Small intestine (tissue), 7 donors: ENCODE measurements around the gene NPDC1. TPM values are rescaled to one million over a fixed set of nuclear protein-coding genes. Genes with fewer than 3 reads are reported as not detected.

Experiments used
- DNase-seq, 2 donors: peaks; one replicate each; pipeline versions ENCODE4 v3.0.0 to v3.0.0-alpha.2; 2013
- FAIRE-seq: peaks from 2 replicates; lab custom pipeline; 2012; peaks lifted over from hg19 to GRCh38; lab: Jason Lieb, UNC
- H3K27ac ChIP-seq, 3 donors: one replicate each; pipeline ENCODE4 v1.5.1; 2013; ENCODE audit warnings: low read length in 2 of 3, mild to moderate bottlenecking in 2 of 3, control low read depth in 1 of 3, inconsistent platforms in 1 of 3, low read depth in 1 of 3, moderate library complexity in 1 of 3
- H3K27me3 ChIP-seq, 3 donors: one replicate each; pipeline ENCODE4 v1.6.1; 2013; ENCODE audit warnings: low read length in 3 of 3, inconsistent platforms in 1 of 3; ENCODE audit not compliant: control insufficient read depth in 3 of 3, insufficient read depth in 3 of 3
- H3K36me3 ChIP-seq, 3 donors: one replicate each; pipeline ENCODE4 v1.6.1; 2013; ENCODE audit warnings: low read length in 3 of 3, inconsistent platforms in 1 of 3, low read depth in 1 of 3, mild to moderate bottlenecking in 1 of 3, moderate library complexity in 1 of 3; ENCODE audit not compliant: control insufficient read depth in 3 of 3, insufficient read depth in 2 of 3
- H3K4me1 ChIP-seq, 3 donors: one replicate each; pipeline ENCODE4 v1.6.1; 2013; ENCODE audit warnings: low read length in 2 of 3, inconsistent platforms in 1 of 3, low read depth in 1 of 3, mild to moderate bottlenecking in 1 of 3, moderate library complexity in 1 of 3; ENCODE audit not compliant: control insufficient read depth in 3 of 3, insufficient read depth in 2 of 3
- H3K4me3 ChIP-seq, 3 donors: one replicate each; pipeline ENCODE4 v1.5.1; 2013; ENCODE audit warnings: low read length in 3 of 3, control low read depth in 1 of 3, inconsistent platforms in 1 of 3, low read depth in 1 of 3, mild to moderate bottlenecking in 1 of 3, moderate library complexity in 1 of 3
- H3K9me3 ChIP-seq, 2 donors: one replicate each; pipeline ENCODE4 v1.6.1; 2013; ENCODE audit warnings: low read depth in 1 of 2, low read length in 1 of 2; ENCODE audit not compliant: control insufficient read depth in 2 of 2, insufficient read depth in 1 of 2
- WGBS, 3 donors: extraction: QIAGEN DNeasy Blood & Tissue Kit; methylation state at CpG; one replicate each; pipeline ENCODE4 v1.1.7; 2013; 5-methylcytosine and 5-hydroxymethylcytosine counted together
- polyA plus RNA-seq, 4 donors: library from polyadenylated mRNA; stranded (reverse) in 3 of 4; unstranded in 1 of 4; fragments of 200-250 nt in 3 of 4; fragments of 120-200 nt in 1 of 4; gene quantifications; one replicate each; pipeline versions ENCODE4 v1.2.1 to v1.2.3, GENCODE V29; 2013
- donor health status: healthy with polysubstance abuse.
- donor health status: control.
- donor health status: control.
- donor health status: Bipolar disorder and iron deficiency.
- donor health status: healthy.

NPDC1 gene
- polyA plus RNA-seq, 4 donors, result 18.3 to 84.6 (median 33.7) TPM

DNA sequence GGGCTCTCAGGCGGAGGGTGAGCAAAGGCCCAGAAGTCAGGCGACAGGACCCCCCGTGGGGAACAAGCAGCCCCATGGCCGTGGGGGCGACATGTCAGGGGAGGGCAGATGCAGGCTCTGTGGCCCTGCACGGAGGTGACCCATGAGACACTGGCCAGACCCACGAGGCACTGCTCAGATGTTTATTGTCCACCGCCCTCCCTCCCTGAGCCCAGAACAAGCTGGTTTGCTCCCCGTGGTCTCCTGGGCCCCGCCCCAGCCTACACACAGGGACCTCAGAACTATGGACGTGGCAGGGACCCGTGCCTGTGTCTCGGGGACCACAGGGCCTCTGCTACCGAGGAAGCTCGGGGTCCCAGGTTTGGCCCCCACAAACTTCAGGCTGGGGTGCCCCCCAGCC, 16.0 kb downstream of the NPDC1 start:
- no peak for FAIRE-seq
- Histone ChIP-seq H3K27ac (no peak overlapping the region), H3K36me3 (no peaks in the 10 kb centered on the region), H3K4me1 (peaks cover 0 to 63% (median 0%) of the 10 kb centered on the region in 3 donors), H3K4me3 (no peak overlapping the region), H3K27me3 (peaks cover 0 to 10% (median 0%) of the 10 kb centered on the region in 3 donors), H3K9me3 (no peaks in the 10 kb centered on the region)
- 59 to 65% (median 64%) methylated on average over 12 to 15 of the region's 15 CpGs for WGBS, 3 donors
- DNase-seq, result no peak

DNA sequence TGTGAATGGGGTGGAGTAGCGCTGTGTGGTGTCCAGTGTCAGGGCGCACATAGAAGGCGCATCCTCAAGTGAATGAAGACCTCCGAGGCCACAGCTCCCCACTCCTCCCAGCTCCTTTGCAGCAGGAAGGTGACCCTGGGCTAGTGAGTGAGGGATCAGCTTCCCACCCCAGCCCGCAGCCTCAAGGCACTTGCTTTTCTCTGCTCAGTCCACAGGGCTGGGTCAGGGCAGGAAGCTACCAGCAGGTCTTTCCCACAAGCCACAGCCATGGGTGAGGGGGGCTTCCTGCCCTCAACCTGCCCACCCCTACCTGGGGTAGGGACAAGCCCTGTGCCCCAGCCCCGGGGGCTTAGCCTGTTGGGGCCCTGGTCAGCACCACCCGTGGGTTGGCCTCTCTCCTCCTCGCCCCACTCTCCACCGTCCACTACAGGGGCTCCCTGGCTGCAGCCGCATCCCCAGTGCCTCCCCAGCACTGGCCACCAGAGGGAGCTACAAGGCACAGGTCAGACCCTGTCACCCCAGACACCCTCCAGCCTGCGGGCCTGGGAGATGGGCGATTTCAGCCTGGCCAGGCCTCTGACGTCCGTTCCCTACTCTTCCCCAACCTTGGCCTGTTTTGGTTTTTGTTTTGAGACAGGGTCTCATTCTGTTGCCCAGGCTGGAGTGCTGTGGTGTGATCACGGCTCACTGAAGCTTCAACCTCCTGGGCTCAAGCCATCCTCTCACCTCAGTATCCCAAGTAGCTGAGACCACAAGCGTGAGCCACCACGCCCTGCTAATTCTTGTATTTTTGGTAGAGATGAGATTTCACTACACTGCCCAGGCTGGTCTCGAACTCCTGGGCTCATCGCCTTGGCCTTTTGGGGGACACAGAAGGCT, 16.7 kb downstream of the NPDC1 start:
- Histone ChIP-seq H3K36me3 (no peaks in the 10 kb centered on the region), H3K4me1 (peaks cover 0 to 56% (median 0%) of the 10 kb centered on the region in 3 donors), H3K27ac (no peak overlapping the region), H3K9me3 (no peaks in the 10 kb centered on the region), H3K4me3 (peak overlapping the region in 2 of 3 donors; percentile 35 to 64), H3K27me3 (peaks cover 0 to 10% (median 0%) of the 10 kb centered on the region in 3 donors)
- DNase-seq (peak; percentile 60 to 80), FAIRE-seq (no peak)
- 18 to 27% (median 25%) methylated on average over 17 to 19 of the region's 19 CpGs for WGBS, 3 donors

DNA sequence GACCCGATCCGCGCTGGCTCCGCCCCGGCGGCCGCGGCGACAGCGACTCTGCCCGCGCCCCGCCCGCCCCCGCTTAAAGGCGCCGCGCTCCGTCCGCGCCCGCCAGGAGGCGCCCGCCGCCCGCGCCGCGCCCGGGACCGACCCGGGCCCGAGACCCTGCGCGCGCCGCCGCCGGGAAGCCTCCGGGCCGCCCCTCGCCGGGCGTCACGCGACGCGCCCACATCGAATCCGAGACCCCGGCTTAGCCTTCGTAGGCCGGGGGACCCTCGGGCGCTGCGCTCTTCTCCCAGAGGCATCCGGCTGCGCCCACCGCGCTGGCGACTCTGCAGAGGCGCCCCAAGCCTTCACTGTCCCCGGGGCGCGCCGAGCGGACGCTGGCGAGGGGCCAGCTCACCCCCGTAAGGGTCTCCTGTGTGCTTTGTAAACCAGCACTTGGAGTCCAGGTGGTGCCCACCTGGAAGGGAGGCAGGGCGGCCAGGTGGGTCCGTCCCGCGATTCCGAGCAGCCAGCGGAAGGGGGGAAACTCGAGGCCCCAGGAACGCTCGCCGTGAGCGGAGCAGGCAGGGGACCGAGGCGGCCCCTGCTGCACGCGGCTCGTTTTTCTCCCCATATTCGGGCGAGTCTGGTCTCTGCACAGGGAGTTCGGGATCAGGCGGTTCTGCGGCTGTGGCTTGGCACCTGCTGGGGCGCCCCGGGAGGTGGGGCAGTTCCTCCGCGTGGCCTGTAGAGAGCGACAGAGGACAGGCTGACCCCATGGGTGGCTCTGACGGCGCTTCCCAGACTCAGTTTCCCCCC, 17.5 kb downstream of the NPDC1 start:
- Histone ChIP-seq H3K4me3 (peak overlapping the region; percentile 20 to 64 (median 35)), H3K9me3 (no peaks in the 10 kb centered on the region), H3K27me3 (peaks cover 0 to 10% (median 0%) of the 10 kb centered on the region in 3 donors), H3K27ac (peak overlapping the region in 1 of 3 donors; percentile 34), H3K36me3 (peaks cover 0 to 3% (median 0%) of the 10 kb centered on the region in 3 donors), H3K4me1 (peaks cover 0 to 57% (median 0%) of the 10 kb centered on the region in 3 donors)
- 0 to 1% (median 0%) methylated on average over 47 to 98 of the region's 98 CpGs for WGBS, 3 donors
- DNase-seq (peak; percentile 64 to 88), FAIRE-seq (no peak)

GRCh38 chr9:137027369-137028262, 18.4 kb downstream of the NPDC1 start, which contains the start of gene ABCA2:
ABCA2 (minus strand) TSS chr9:137028237; CDS start chr9:137028140, 97 bp downstream.
- DNase-seq, result peak in 1 of 2 donors; percentile 56
- peaks cover 0 to 64% (median 2%) of the 10 kb centered on the region in 3 donors for H3K4me1 ChIP-seq
- peak within 1 kb of the TSS in 1 of 3 donors; percentile 34 for H3K27ac ChIP-seq
- H3K9me3 ChIP-seq, result no peaks in the 10 kb centered on the region
- FAIRE-seq, result no peak
- WGBS, 3 donors, result 4 to 11% (median 5%) methylated on average over 33 to 95 of the region's 95 CpGs
- H3K27me3 ChIP-seq, result peaks cover 0 to 10% (median 0%) of the 10 kb centered on the region in 3 donors
- H3K36me3 ChIP-seq, result peaks cover 0 to 8% (median 0%) of the 10 kb centered on the region in 3 donors
- peak within 1 kb of the TSS; percentile 35 to 64 (median 51) for H3K4me3 ChIP-seq

DNA sequence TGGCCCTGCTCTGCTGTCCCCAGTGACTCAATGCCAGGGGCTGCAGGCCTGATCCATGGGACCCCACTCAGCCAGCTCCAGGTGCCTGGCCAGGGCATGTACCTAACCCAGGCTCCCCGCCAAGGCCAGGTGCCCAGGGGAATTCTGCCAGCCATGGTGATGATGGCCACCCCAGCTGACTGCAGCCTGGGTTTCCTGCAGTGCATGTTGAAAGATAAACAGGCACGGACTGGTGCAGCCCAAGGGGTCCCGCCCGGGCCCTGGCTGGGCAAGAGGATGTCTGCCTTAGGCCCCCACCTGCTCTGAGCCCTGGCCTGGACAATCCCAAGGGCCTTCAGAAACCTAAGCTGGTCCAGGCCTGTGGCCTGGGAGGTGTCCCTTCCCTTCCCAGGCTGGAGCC, 19.1 kb downstream of the NPDC1 start:
- Histone ChIP-seq H3K4me1 (peaks cover 0 to 62% (median 2%) of the 10 kb centered on the region in 3 donors), H3K27me3 (peaks cover 0 to 10% (median 0%) of the 10 kb centered on the region in 3 donors), H3K4me3 (no peak overlapping the region), H3K36me3 (peaks cover 0 to 12% (median 0%) of the 10 kb centered on the region in 3 donors), H3K9me3 (no peaks in the 10 kb centered on the region), H3K27ac (no peak overlapping the region)
- WGBS, 3 donors, result 57 to 83% (median 78%) methylated on average over 4 of the region's 4 CpGs
- FAIRE-seq (no peak), DNase-seq (no peak)

GRCh38 chr9:137026384-137026783, 19.6 kb downstream of the NPDC1 start:
- H3K27ac ChIP-seq, result no peak overlapping the region
- WGBS, 3 donors, result 75 to 86% (median 82%) methylated on average over 2 of the region's 2 CpGs
- H3K36me3 ChIP-seq, result peaks cover 0 to 12% (median 0%) of the 10 kb centered on the region in 3 donors
- H3K4me1 ChIP-seq, result peaks cover 0 to 61% (median 4%) of the 10 kb centered on the region in 3 donors
- DNase-seq (no peak), FAIRE-seq (no peak)
- H3K9me3 ChIP-seq, result no peaks in the 10 kb centered on the region
- H3K4me3 ChIP-seq, result no peak overlapping the region
- peaks cover 0 to 10% (median 0%) of the 10 kb centered on the region in 3 donors for H3K27me3 ChIP-seq

DNA sequence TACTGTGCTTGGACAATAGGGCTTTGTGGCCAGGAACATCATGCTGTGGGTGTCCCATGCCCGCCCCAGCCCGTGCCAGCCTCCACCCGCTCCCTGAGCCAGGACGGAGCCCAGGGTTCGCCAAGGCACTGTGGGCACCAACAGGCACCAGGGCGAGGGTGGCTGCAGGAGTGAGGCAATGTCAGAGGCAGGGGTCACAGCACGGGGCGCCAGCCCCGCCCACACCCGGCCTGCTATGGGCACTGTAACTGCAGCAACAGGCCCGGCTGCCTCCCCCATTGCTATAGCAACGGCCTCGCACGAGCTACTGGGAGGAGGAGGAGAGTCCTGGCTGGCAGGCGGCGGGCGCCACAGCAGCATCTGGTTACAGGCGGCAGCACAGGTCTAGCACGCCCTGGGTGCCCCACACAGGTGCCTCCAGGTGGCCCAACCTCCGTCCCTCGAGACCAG, 20.4 kb downstream of the NPDC1 start:
- FAIRE-seq (no peak), DNase-seq (peak; percentile 32 to 42)
- H3K9me3 ChIP-seq, result no peaks in the 10 kb centered on the region
- H3K36me3 ChIP-seq, result peaks cover 0 to 16% (median 0%) of the 10 kb centered on the region in 3 donors
- no peak overlapping the region for H3K4me3 ChIP-seq
- 27 to 64% (median 39%) methylated on average over 18 to 21 of the region's 21 CpGs for WGBS, 3 donors
- H3K27me3 ChIP-seq, result peaks cover 0 to 10% (median 0%) of the 10 kb centered on the region in 3 donors
- peak overlapping the region in 1 of 3 donors; percentile 23 for H3K27ac ChIP-seq
- H3K4me1 ChIP-seq, result peaks cover 0 to 57% (median 4%) of the 10 kb centered on the region in 3 donors
